ENCODE measurements around the gene YBX3.

GRCh38 chr12:10709808-10710207 is 13.3 kb downstream of the YBX3 start:
- TF ChIP-seq CTCF (IDR thresholded peaks at IDR 0.05 in 4 of 5, conservative IDR thresholded peaks at IDR 0.05 in 1 of 5) (no peak), POLR2A (IDR thresholded peaks at IDR 0.05) (no peak)

Data from gastrocnemius medialis (tissue), 4 donors.